BE2C (cell line): ENCODE measurements around the gene IFT57.

Experiments
- DNase-seq: peaks from one replicate; pipeline ENCODE4 v3.0.0-alpha.2; 2020
- H3K27me3 ChIP-seq: fragments of 250-450 bp; sonication (Bioruptor Pico); 2 replicates; pipeline ENCODE4 v1.5.1; 2020; ENCODE audit warnings: mild to moderate bottlenecking
- H3K36me3 ChIP-seq: fragments of 250-450 bp; sonication (Bioruptor Pico); 2 replicates; pipeline ENCODE4 v1.5.1; 2020; ENCODE audit warnings: mild to moderate bottlenecking
- H3K4me1 ChIP-seq: fragments of 250-450 bp; sonication (Bioruptor Pico); 2 replicates; pipeline ENCODE4 v1.5.1; 2020
- H3K4me3 ChIP-seq: 2 replicates; pipeline ENCODE4 v1.5.1; 2011; ENCODE audit warnings: low read depth, low read length
- H3K9me3 ChIP-seq: fragments of 250-450 bp; sonication (Bioruptor Pico); 2 replicates; pipeline ENCODE4 v1.5.1; 2020
- TF ChIP-seq, protein P1 (sequence below): IDR thresholded peaks from 2 replicates; pipeline ENCODE4 v1.5.1; 2012; ENCODE audit warnings: mild to moderate bottlenecking, low read depth, low read length

The IFT57 gene

GRCh38 chr3:108250626-108251025 is 28.4 kb upstream of the IFT57 start:
- Histone ChIP-seq H3K27me3 (no peaks in the 10 kb centered on the region), H3K4me1 (no peaks in the 10 kb centered on the region), H3K36me3 (no peaks in the 10 kb centered on the region), H3K9me3 (no peaks in the 10 kb centered on the region), H3K4me3 (no peak overlapping the region)
- no peak for DNase-seq
- TF ChIP-seq, protein P1, sequence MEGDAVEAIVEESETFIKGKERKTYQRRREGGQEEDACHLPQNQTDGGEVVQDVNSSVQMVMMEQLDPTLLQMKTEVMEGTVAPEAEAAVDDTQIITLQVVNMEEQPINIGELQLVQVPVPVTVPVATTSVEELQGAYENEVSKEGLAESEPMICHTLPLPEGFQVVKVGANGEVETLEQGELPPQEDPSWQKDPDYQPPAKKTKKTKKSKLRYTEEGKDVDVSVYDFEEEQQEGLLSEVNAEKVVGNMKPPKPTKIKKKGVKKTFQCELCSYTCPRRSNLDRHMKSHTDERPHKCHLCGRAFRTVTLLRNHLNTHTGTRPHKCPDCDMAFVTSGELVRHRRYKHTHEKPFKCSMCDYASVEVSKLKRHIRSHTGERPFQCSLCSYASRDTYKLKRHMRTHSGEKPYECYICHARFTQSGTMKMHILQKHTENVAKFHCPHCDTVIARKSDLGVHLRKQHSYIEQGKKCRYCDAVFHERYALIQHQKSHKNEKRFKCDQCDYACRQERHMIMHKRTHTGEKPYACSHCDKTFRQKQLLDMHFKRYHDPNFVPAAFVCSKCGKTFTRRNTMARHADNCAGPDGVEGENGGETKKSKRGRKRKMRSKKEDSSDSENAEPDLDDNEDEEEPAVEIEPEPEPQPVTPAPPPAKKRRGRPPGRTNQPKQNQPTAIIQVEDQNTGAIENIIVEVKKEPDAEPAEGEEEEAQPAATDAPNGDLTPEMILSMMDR, result no peak

DNA sequence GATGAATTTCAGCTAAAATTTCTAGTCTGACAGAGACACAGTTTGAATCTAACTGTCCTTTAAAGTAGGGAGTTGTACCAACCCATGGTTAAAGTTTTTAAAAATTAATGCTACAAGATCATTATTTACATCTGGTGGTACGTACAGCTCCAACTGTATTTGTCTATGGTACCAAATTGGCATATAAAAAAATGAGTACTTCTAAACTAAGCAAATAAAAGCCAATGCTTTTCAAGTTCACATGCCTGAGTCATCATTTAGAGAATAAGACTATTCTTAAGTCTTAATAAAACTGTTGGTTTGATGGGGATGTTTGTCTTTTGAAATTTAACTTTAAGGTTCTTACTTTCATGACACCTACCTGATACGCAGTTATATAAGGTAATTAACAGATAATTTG is 21.0 kb upstream of the IFT57 start:
- TF ChIP-seq, protein P1, result no peak
- Histone ChIP-seq H3K36me3 (no peaks in the 10 kb centered on the region), H3K9me3 (no peaks in the 10 kb centered on the region), H3K27me3 (no peaks in the 10 kb centered on the region), H3K4me3 (no peak overlapping the region), H3K4me1 (peaks cover 5% of the 10 kb centered on the region; the same call in 1 of the 2 replicates)
- no peak for DNase-seq

DNA sequence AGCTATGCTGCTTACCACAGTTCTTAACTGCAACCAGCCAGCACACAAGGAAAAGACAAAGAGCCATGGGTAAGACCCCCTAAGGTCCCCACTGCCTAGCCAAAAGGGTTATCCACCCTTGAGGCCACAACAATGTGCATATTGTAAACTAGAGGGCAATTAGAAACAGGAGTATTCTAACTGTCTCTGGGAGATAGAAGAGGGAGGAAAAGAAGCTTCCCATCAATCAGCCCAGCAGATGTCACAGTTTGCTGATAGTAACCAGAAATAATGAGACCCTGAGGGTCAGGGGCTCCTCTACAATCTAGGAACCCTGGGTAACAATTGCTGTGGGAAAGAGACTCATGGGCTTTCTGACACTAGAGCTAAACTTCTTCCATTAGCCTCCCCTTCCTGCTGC is 20.6 kb upstream of the IFT57 start:
- Histone ChIP-seq H3K9me3 (no peaks in the 10 kb centered on the region), H3K36me3 (no peaks in the 10 kb centered on the region), H3K4me3 (no peak overlapping the region), H3K27me3 (no peaks in the 10 kb centered on the region), H3K4me1 (peaks cover 5% of the 10 kb centered on the region; the same call in 1 of the 2 replicates)
- TF ChIP-seq, protein P1, result no peak
- no peak for DNase-seq

- no peak overlapping the region for H3K4me3 ChIP-seq
- TF ChIP-seq, protein P1, result no peak
- peaks cover 5% of the 10 kb centered on the region; the same call in 1 of the 2 replicates for H3K4me1 ChIP-seq
- H3K9me3 ChIP-seq, result no peaks in the 10 kb centered on the region
- no peaks in the 10 kb centered on the region for H3K36me3 ChIP-seq
- no peaks in the 10 kb centered on the region for H3K27me3 ChIP-seq
- no peak for DNase-seq
Observed at GRCh38 chr3:108241721-108242120, 19.5 kb upstream of the IFT57 start.

- H3K9me3 ChIP-seq, result no peaks in the 10 kb centered on the region
- no peaks in the 10 kb centered on the region for H3K36me3 ChIP-seq
- peaks cover 5% of the 10 kb centered on the region; the same call in 1 of the 2 replicates for H3K4me1 ChIP-seq
- TF ChIP-seq, protein P1, result no peak
- no peak for DNase-seq
- no peak overlapping the region for H3K4me3 ChIP-seq
- H3K27me3 ChIP-seq, result no peaks in the 10 kb centered on the region
Observed at GRCh38 chr3:108241146-108241545, 18.9 kb upstream of the IFT57 start.

DNA sequence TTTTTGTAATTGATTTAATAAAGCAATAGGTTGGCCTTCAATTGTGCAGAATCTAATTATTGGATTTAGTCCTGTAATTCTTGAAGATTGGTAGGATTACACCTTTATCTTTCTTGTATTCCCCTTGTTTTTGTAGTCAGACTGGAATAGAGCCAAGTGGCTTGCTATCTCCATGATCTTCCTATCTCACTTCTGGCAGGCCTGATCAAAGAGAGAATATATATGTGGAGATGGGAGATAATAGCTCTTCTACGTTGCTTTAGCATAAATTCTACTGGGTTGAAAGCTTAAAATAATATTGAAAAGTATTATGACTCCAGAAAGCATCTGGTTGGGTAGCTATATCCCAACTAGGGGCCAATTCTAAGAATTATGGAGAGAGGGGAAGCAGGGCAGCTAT is 16.9 kb upstream of the IFT57 start:
- Histone ChIP-seq H3K36me3 (no peaks in the 10 kb centered on the region), H3K27me3 (no peaks in the 10 kb centered on the region), H3K4me1 (peaks cover 15% of the 10 kb centered on the region), H3K9me3 (no peaks in the 10 kb centered on the region), H3K4me3 (no peak overlapping the region)
- no peak for DNase-seq
- TF ChIP-seq, protein P1, result no peak
